ENCODE data around the gene LRRC1.

LRRC1 gene

GRCh38 chr6:53850527-53850926 is 55.7 kb downstream of the LRRC1 start:
- H3K27ac ChIP-seq, result no peak overlapping the region
- TF ChIP-seq ZFX (IDR thresholded peaks at IDR 0.05), result no peak
- TF ChIP-seq, protein P1, sequence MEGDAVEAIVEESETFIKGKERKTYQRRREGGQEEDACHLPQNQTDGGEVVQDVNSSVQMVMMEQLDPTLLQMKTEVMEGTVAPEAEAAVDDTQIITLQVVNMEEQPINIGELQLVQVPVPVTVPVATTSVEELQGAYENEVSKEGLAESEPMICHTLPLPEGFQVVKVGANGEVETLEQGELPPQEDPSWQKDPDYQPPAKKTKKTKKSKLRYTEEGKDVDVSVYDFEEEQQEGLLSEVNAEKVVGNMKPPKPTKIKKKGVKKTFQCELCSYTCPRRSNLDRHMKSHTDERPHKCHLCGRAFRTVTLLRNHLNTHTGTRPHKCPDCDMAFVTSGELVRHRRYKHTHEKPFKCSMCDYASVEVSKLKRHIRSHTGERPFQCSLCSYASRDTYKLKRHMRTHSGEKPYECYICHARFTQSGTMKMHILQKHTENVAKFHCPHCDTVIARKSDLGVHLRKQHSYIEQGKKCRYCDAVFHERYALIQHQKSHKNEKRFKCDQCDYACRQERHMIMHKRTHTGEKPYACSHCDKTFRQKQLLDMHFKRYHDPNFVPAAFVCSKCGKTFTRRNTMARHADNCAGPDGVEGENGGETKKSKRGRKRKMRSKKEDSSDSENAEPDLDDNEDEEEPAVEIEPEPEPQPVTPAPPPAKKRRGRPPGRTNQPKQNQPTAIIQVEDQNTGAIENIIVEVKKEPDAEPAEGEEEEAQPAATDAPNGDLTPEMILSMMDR (conservative IDR thresholded peaks at IDR 0.05), result no peak

DNA sequence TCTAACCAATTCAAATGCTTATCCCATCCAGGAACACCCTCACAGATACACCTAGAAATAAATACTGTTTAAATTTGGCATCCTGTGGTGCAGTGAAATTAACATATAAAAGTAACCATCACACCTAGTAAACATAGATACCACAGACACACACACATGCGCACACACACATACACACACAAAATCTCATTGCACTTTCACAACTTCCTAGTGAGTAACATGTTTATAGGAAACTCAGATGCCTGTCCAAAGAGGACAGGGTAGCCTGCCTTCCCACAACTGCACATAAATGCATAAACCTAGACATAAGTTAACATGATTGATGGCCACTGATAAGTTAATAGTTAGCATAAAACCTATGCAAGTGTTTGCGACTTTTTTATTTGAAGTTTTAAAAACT is 56.8 kb downstream of the LRRC1 start:
- TF ChIP-seq, protein P1 (conservative IDR thresholded peaks at IDR 0.05), result no peak
- no peak for TF ChIP-seq ZFX (IDR thresholded peaks at IDR 0.05)

GRCh38 chr6:53852805-53853204 is 58.0 kb downstream of the LRRC1 start:
- H3K27ac ChIP-seq, result no peak overlapping the region
- no peak for TF ChIP-seq ZFX (IDR thresholded peaks at IDR 0.05)
- TF ChIP-seq, protein P1 (conservative IDR thresholded peaks at IDR 0.05), result no peak

More for the DNA sequence above, 56.8 kb downstream of the LRRC1 start:
- H3K27ac ChIP-seq, result no peak overlapping the region

DNA sequence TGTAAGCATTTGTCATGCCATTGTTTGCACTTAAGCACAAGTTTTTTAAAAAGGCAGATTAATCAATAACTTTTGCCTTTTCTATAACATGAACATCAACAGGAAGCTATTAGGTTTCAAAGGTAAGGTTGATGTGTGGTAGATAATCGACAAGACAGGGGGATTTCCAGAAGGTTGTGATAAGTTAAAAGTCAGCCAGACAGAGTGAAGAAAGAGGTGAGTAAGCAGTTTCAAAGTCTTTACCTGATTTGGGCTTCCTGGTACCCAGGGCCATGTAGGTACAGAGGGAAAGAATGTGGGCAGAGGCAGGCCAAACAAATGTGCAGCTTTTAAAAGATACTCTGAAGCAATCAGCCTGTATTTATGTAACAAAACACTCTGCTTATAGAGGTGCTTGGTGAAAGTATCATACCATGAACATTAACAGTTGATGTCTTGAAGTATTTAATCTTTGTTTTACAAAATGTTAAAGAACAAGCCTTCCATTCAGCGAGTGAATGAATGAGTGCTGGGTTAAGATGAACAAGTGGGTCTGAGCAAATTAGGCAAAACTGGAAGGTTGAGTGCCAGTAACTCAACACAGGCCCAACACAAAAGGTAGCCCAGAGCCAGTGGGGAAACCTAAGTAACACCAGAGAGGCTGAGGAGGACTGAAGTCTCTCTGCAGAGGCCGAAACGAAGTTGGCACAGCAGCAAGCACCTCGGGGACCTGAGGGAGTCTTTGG is 60.2 kb downstream of the LRRC1 start:
- TF ChIP-seq, protein P1 (conservative IDR thresholded peaks at IDR 0.05), result no peak
- H3K27ac ChIP-seq, result no peak overlapping the region

DNA sequence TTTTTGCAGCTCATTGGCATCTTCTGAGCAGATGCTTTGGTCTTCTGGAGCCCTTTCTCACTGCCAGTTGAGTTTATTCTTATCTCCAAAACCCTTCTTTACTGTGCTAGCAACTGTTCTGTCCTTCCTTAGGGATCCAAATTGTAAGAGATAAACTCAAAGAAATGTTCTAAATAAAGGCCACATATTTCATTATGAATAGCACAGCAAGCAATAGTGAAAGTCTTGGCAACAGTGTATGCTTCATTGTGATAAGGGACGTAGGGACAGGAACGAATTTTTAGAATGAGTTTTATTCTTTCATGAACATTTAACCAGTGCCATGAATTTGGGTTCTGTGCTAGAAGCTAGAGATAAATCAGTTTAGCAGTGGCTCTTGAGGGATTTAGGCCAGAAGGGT is 61.1 kb downstream of the LRRC1 start:
- TF ChIP-seq, protein P1 (conservative IDR thresholded peaks at IDR 0.05), result no peak
- no peak for TF ChIP-seq ZFX (IDR thresholded peaks at IDR 0.05)

DNA sequence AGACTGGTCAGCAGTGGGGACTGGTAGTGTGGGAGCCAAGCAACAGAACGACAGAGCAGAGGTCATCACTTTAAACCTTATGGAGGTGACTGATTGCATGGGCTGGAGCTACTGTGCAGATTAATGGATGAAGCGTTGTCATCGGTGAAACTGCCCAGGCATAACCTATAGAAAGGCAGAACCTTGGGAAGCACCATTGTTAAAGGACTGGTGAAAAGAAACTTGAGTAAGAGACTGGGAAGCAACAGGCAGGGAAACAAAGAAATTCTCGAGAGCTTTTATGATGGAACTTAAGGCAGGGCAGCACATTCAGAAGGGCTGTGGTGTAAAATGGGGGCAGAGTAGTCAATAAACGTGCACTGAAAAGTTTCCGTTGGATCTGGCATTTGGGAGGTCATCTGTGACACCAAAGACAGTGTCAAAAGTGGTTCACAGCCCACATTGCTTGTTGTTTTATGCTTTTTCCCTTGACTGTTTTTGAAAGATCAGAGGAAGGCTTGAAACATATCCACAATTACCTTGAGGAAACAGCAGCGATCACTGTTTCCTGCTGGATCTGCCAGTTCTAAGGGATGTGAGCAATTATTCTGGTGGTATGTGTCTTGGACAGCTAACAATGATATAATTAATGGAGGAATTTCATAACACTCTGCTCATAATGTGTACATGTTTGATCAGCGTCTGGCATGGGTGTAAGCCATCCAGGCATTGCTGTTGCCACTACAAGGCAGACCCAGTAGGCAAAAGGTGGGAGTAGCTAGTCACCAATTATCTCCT is 62.7 kb downstream of the LRRC1 start:
- TF ChIP-seq, protein P1 (conservative IDR thresholded peaks at IDR 0.05), result no peak
- no peak for TF ChIP-seq ZFX (IDR thresholded peaks at IDR 0.05)

More for the DNA sequence above, 61.1 kb downstream of the LRRC1 start:
- H3K27ac ChIP-seq, result no peak overlapping the region

GRCh38 chr6:53858196-53858595 is 63.4 kb downstream of the LRRC1 start:
- TF ChIP-seq ZFX (IDR thresholded peaks at IDR 0.05), result no peak
- TF ChIP-seq, protein P1 (conservative IDR thresholded peaks at IDR 0.05), result no peak
- no peak overlapping the region for H3K27ac ChIP-seq

More for the DNA sequence above, 62.7 kb downstream of the LRRC1 start:
- no peak overlapping the region for H3K27ac ChIP-seq

All from C4-2B (cell line).